Adrenal gland (tissue), 12 donors: ENCODE data around the gene RALY. TPM values are rescaled to one million over a fixed set of nuclear protein-coding genes. Genes with fewer than 3 reads are reported as not detected.
"Not testable (repeated sequence)": the region's sequence is repeated elsewhere in the genome, so short reads cannot be mapped to it uniquely, and the experiment has no call there.

Experiments
- DNase-seq, 7 donors: peaks; one replicate each; pipeline ENCODE4 v3.0.0-alpha.2; 2019 to 2020
- H3K27ac ChIP-seq, 5 donors: fragments of 200-600 bp; sonication (generic) in 4 of 5; 1 replicate in 3 of 5; 2 replicates in 2 of 5; pipeline versions ENCODE4 v1.5.1 to v1.8.0; 2016 to 2020; ENCODE audit warnings: mild to moderate bottlenecking in 1 of 5
- H3K27me3 ChIP-seq: fragments of 200-600 bp; 2 replicates; pipeline ENCODE4 v1.8.0; 2021
- H3K36me3 ChIP-seq, 2 donors: fragments of 200-600 bp; replicated peaks in 1 of 2; 1 replicate in 1 of 2; 2 replicates in 1 of 2; pipeline versions ENCODE4 v1.5.1 to v1.8.0; 2018 to 2022
- H3K4me1 ChIP-seq, 2 donors: fragments of 200-600 bp; replicated peaks in 1 of 2; 1 replicate in 1 of 2; 2 replicates in 1 of 2; pipeline versions ENCODE4 v1.5.1 to v1.8.0; 2018 to 2021
- H3K4me3 ChIP-seq, 4 donors: fragments of 200-600 bp; sonication (generic) in 3 of 4; one replicate each; pipeline ENCODE4 v1.5.1; 2016 to 2018
- H3K9me3 ChIP-seq, 3 donors: fragments of 200-600 bp; sonication (generic) in 1 of 3; replicated peaks in 1 of 3; 1 replicate in 2 of 3; 2 replicates in 1 of 3; pipeline versions ENCODE4 v1.5.1 to v1.8.0; 2016 to 2021
- POLR2A ChIP-seq, 2 donors: fragments of 450-650 bp; IDR thresholded peaks; one replicate each; pipeline ENCODE4 v1.6.1; 2017; ENCODE audit warnings: antibody characterized with exemption in 2 of 2, mild to moderate bottlenecking in 2 of 2, moderate library complexity in 1 of 2
- WGBS, 4 donors: extraction: QIAGEN DNeasy Blood & Tissue Kit in 2 of 4; methylation state at CpG; one replicate each; pipeline versions ENCODE4 v1.1.5 to v1.1.7; 2013 to 2017; 5-methylcytosine and 5-hydroxymethylcytosine counted together
- intact Hi-C, 2 donors: fragments of 100-400 bp; cut with DNase I; formaldehyde crosslinking; loops; one replicate each; pipeline versions ENCODE4 v1.14.1 to v1.15.0; 2022 to 2023
- polyA plus RNA-seq, 3 donors: library from polyadenylated mRNA; stranded (reverse); fragments of 200-250 nt in 2 of 3; fragments of 350-450 nt in 1 of 3; fragmentation: Illumina TruSeq in 1 of 3; extraction: RNeasy Lipid Tissue Mini Kit (QIAGEN cat#74804) in 1 of 3; gene quantifications; one replicate each; pipeline ENCODE4 v1.2.3, GENCODE V29; 2013 to 2014
- total RNA-seq, 9 donors: library from RNA; depleted of rRNA in 4 of 9; stranded (reverse); fragments of >200 nt in 4 of 9; fragments of 120-200 nt in 1 of 9; fragmentation: NEBNext Ultra II Directional in 1 of 9; extraction: Animal tissue kit (Norgen Biotek cat#: 25700) in 1 of 9; gene quantifications; one replicate each; pipeline versions ENCODE4 v1.1.0 to v1.2.4, GENCODE V29; 2013 to 2023
- TF ChIP-seq, protein P1 (sequence below), 6 experiments: fragments of 450-650 bp in 4 of 6; fragments of 200-600 bp in 2 of 6; sonication (generic) in 1 of 6; IDR thresholded peaks; 1 replicate in 5 of 6; 2 replicates in 1 of 6; pipeline versions ENCODE4 v1.5.1 to v1.8.0; 2016 to 2021; ENCODE audit warnings: antibody characterized with exemption in 6 of 6, mild to moderate bottlenecking in 2 of 6, moderate library complexity in 1 of 6
- donor health status: healthy with polysubstance abuse.
- donor health status: Bipolar disorder and iron deficiency.
- donor health status: DM: yes; HTN: yes; CAD: no.
- donor health status: DM: no; HTN: no; CAD: no.
- donor health status: DM: no; HTN: no; CAD: no.
- donor health status: DM: yes; HTN: yes; CAD: no.

RALY gene
- total and polyA plus RNA-seq, 12 donors: 30.0 to 128 (median 78.1) TPM

DNA sequence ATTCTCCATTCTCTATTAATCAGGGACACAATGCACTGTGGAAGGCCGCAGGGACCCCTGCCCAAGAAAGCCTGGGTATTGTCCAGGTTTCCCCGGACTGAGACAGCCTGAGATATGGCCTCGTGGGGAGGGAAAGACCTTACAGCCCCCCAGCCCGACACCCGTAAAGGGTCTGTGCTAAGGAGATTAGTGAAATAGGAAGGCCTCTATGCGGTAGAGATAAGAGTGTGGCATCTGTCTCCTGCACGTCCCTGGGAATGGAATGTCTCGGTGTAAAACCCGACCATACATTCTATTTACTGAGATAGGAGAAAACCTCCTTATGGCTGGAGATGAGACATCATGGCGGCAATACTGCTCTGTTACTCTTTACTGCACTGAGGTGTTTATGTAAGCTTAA, 134.1 kb downstream of the RALY start:
- Histone ChIP-seq H3K4me3 (no peak overlapping the region), H3K27me3 (no peaks in the 10 kb centered on the region), H3K36me3 (no peaks in the 10 kb centered on the region), H3K27ac (no peak overlapping the region), H3K4me1 (no peaks in the 10 kb centered on the region), H3K9me3 (no peaks in the 10 kb centered on the region)
- 77 to 85% (median 83%) methylated on average over 10 of the region's 10 CpGs for WGBS, 4 donors
- intact Hi-C loops: loop anchor here in 1 of 2 donors (5.0 to 10.0 kb wide), 3 partner anchors 50 to 263 kb away; no protein-coding TSS in a partner anchor
- no peak for TF ChIP-seq POLR2A (IDR thresholded peaks at IDR 0.05)
- TF ChIP-seq, protein P1, sequence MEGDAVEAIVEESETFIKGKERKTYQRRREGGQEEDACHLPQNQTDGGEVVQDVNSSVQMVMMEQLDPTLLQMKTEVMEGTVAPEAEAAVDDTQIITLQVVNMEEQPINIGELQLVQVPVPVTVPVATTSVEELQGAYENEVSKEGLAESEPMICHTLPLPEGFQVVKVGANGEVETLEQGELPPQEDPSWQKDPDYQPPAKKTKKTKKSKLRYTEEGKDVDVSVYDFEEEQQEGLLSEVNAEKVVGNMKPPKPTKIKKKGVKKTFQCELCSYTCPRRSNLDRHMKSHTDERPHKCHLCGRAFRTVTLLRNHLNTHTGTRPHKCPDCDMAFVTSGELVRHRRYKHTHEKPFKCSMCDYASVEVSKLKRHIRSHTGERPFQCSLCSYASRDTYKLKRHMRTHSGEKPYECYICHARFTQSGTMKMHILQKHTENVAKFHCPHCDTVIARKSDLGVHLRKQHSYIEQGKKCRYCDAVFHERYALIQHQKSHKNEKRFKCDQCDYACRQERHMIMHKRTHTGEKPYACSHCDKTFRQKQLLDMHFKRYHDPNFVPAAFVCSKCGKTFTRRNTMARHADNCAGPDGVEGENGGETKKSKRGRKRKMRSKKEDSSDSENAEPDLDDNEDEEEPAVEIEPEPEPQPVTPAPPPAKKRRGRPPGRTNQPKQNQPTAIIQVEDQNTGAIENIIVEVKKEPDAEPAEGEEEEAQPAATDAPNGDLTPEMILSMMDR (IDR thresholded peaks at IDR 0.05): no peak
- DNase-seq: no peak

DNA sequence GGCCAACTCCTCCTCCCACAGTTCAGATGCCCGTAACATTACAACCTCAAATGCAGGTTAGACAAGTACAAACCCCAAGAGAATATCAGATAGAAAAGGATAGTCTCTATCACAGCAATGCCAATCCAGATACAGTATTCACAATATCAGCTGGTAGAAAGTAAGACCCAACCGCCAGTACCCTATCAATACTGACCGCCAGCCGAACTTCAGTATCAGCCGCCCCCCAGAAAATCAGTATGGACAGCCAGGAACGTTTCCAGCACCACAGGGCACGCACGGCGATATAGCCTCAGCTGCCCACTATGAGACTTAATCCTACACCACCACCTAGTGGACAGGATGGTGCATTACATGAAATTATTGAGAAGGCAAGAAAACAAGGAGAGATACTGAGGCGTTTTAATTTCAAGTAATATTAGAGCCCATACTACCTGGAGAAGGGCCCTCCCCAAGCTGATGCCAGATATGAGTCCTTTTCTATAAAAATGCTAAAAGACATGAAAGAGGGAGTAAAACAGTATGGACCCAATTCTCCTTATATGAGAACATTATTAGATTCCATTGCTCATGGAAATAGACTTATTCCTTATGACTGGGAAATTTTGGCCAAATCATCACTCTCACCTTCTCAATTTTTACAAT, 135.9 kb downstream of the RALY start:
- 0 to 2% (median 1%) methylated on average over 8 to 10 of the region's 10 CpGs for WGBS, 4 donors
- no peaks in the 10 kb centered on the region for H3K27me3 ChIP-seq
- H3K9me3 ChIP-seq: no peaks in the 10 kb centered on the region
- peak; percentile 55 to 76 (median 58) for DNase-seq
- H3K27ac ChIP-seq: no peak overlapping the region
- no peak for TF ChIP-seq POLR2A (IDR thresholded peaks at IDR 0.05)
- TF ChIP-seq, protein P1 (IDR thresholded peaks at IDR 0.05): peak; percentile 84 to 91 (median 88)
- no peaks in the 10 kb centered on the region for H3K36me3 ChIP-seq
- intact Hi-C loops: loop anchor here in 1 of 2 donors (5.0 to 10.0 kb wide), 3 partner anchors 52 to 265 kb away; no protein-coding TSS in a partner anchor
- H3K4me1 ChIP-seq: no peaks in the 10 kb centered on the region
- no peak overlapping the region for H3K4me3 ChIP-seq

DNA sequence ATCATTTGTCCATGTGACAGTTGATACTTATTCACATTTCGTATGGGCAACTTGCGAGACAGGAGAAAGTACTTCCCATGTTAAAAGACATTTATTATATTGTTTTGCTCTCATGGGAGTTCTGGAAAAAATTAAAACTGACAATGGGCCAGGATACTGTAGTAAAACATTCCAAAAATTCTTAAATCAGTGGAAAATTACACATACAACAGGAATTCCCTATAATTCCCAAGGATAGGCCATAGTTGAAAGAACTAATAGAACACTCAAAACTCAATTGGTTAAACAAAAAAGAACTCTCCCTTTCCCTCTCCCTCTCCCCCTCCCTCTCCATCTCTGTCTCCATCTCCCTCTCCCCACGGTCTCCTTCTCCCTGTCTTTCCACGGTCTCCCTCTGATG, 137.8 kb downstream of the RALY start:
- DNase-seq: no peak
- Histone ChIP-seq H3K36me3 (no peaks in the 10 kb centered on the region), H3K27me3 (no peaks in the 10 kb centered on the region), H3K27ac (no peak overlapping the region), H3K9me3 (no peaks in the 10 kb centered on the region), H3K4me1 (no peaks in the 10 kb centered on the region), H3K4me3 (no peak overlapping the region)
- intact Hi-C loops: no loop called here
- 77 to 86% (median 83%) methylated on average over 4 of the region's 4 CpGs for WGBS, 4 donors
- TF ChIP-seq, protein P1 (IDR thresholded peaks at IDR 0.05): no peak
- TF ChIP-seq POLR2A (IDR thresholded peaks at IDR 0.05): no peak

DNA sequence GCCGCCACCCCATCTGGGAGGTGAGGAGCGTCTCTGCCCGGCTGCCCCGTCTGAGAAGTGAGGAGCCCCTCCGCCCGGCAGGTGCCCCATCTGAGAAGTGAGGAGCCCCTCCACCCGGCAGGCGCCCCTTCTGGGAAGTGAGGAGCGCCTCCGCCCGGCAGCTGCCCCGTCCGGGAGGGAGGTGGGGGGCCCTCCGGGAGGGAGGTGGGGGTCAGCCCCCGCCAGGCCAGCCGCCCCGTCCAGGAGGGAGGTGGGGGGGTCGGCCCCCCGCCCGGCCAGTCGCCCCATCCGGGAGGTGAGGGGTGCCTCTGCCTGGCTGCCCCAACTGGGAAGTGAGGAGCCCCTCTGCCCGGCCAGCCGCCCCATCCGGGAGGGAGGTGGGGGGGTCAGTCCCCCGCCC, 138.8 kb downstream of the RALY start:
- intact Hi-C loops, H3K9me3 ChIP-seq, H3K4me1 ChIP-seq, H3K4me3 ChIP-seq, DNase-seq, H3K27me3 ChIP-seq, H3K27ac ChIP-seq, H3K36me3 ChIP-seq: not testable (repeated sequence)
- 85 to 100% (median 87%) methylated on average over 1 to 25 of the region's 26 CpGs; no CpG with 5 or more reads in 1 of the 4 donors for WGBS, 4 donors

DNA sequence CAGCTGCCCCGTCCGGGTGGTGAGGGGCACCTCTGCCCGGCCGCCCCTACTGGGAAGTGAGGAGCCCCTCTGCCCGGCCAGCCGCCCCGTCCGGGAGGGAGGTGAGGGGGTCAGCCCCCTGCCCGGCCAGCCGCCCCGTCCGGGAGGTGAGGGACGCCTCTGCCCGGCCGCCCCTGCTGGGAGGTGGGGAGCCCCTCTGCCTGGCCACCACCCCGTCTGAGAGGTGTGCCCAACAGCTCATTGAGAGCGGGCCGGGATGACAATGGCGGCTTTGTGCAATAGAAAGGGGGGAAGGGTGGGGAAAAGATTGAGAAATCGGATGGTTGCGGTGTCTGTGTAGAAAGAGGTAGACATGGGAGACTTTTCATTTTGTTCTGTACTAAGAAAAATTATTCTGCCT, 139.2 kb downstream of the RALY start:
- H3K36me3 ChIP-seq, H3K9me3 ChIP-seq, H3K4me3 ChIP-seq, H3K27ac ChIP-seq, DNase-seq, H3K27me3 ChIP-seq, intact Hi-C loops, H3K4me1 ChIP-seq: not testable (repeated sequence)
- 79 to 93% (median 87%) methylated on average over 12 to 21 of the region's 21 CpGs for WGBS, 4 donors

DNA sequence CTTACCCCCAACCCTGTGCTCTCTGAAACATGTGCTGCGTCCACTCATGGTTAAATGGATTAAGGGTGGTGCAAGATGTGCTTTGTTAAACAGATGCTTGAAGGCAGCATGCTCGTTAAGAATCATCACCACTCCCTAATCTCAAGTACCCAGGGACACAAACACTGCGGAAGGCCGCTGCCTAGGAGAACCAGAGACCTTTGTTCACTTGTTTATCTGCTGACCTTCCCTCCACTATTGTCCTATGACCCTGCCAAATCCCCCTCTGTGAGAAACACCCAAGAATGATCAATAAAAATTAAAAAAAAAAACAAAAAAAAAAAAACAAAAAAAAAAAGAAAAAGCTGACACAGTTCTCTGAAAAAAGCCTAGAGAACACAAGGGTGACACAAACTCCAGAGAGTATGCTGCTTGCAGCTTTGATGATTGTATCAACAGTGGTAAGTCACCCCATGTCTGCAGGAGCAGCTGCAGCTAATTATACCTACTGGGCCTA, 139.7 kb downstream of the RALY start:
- H3K4me1 ChIP-seq, H3K27ac ChIP-seq, H3K4me3 ChIP-seq, H3K9me3 ChIP-seq, H3K36me3 ChIP-seq, intact Hi-C loops, H3K27me3 ChIP-seq, DNase-seq: not testable (repeated sequence)
- 73 to 80% (median 80%) methylated on average over 2 to 4 of the region's 4 CpGs for WGBS, 4 donors
